IgD-negative memory B cell (primary cell): ENCODE results near the gene PSPC1. TPM values are rescaled to one million over a fixed set of nuclear protein-coding genes. Genes with fewer than 3 reads are reported as not detected.
"Not testable (repeated sequence)": the region's sequence is repeated elsewhere in the genome, so short reads cannot be mapped to it uniquely, and the experiment has no call there.

Source experiments
- H3K27ac Mint-ChIP-seq, 3 donors: one replicate each; pipeline ENCODE4 v1.8.0; 2020 to 2022; ENCODE audit warnings: mild to moderate bottlenecking in 3 of 3, mixed read lengths in 3 of 3, moderate library complexity in 1 of 3
- H3K27me3 Mint-ChIP-seq: one replicate; pipeline ENCODE4 v1.8.0; 2021; ENCODE audit warnings: mixed read lengths
- H3K36me3 Mint-ChIP-seq: one replicate; pipeline ENCODE4 v1.8.0; 2020; ENCODE audit warnings: mild to moderate bottlenecking, mixed read lengths
- H3K4me1 Mint-ChIP-seq, 3 donors: one replicate each; pipeline ENCODE4 v1.8.0; 2020 to 2022; ENCODE audit warnings: mixed read lengths in 3 of 3, mild to moderate bottlenecking in 1 of 3
- H3K4me3 Mint-ChIP-seq, 4 donors: one replicate each; pipeline ENCODE4 v1.8.0; 2020 to 2022; ENCODE audit warnings: mild to moderate bottlenecking in 4 of 4, mixed read lengths in 4 of 4, moderate library complexity in 3 of 4
- H3K9me3 Mint-ChIP-seq, 3 donors: one replicate each; pipeline ENCODE4 v1.8.0; 2020 to 2021; ENCODE audit warnings: mixed read lengths in 3 of 3, mild to moderate bottlenecking in 1 of 3
- polyA plus RNA-seq: library from polyadenylated mRNA; unstranded; fragments of 300-500 nt; fragmentation: Illumina TruSeq; gene quantifications from one replicate; pipeline ENCODE4 v1.2.3, GENCODE V29; 2021

Gene PSPC1
- polyA plus RNA-seq, 1 donor from 2014 or later = 50.3 TPM

DNA sequence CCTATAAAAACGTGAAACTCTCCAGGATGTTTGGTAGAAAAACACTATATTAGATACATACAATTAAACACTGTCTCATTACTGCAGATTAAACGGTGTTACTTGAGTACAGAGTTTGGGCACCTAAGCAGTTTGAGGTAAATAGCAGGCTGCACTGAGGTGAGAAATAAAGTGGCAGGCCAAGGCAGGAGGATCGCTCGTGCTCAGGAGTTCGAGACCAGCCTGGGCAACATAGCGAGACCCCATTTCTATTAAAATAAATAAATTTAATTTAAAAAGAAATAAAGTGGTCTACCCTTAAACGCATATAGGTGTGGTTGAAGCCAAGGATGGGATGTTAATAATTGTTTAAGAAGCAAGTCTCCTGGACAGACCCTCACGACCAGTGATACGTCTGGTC, 1.2 kb downstream of the PSPC1 start:
- Mint-ChIP-seq H3K4me3 (peak overlapping the region; percentile 98 to 99 (median 99)), H3K9me3 (peaks cover 0 to 3% (median 0%) of the 10 kb centered on the region in 3 donors), H3K36me3 (peaks cover 1% of the 10 kb centered on the region), H3K27ac (peak overlapping the region; percentile 39 to 100 (median 98)), H3K4me1 (peaks cover 6 to 10% (median 6%) of the 10 kb centered on the region in 3 donors), H3K27me3 (peaks cover 3% of the 10 kb centered on the region)

DNA sequence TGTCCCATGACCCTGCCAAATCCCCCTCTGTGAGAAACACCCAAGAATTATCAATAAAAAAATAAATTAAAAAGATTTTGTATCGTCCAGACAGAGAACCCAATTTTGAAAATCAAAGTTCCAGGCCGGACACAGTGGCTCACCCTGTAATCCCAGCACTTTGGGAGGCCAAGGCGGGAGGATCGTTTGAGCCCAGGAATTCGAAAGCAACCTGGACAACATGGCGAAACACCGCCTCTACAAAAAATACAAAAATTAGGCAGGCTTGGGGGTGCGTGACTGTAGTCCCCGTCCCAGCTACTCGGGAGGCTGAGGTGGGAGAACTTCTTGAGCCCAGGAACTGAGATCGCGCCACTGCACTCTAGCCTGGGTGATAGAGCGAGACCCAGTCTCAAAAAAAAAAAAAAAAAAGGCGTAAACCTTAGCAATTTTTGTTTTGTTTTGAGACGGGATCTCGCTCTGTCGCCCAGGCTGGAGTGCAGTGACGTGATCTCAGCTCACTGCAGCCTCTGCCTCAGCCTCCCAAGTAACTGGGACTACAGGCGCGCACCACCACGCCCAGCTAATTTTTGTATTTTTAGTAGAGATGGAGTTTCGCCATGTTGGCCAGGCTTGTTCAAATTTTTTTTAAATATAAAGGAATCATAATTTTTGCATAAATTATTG, 1.9 kb downstream of the PSPC1 start:
- Mint-ChIP-seq H3K27ac (peak overlapping the region; percentile 39 to 98 (median 63)), H3K4me3 (peak overlapping the region; percentile 90 to 99 (median 98)), H3K4me1 (peaks cover 9 to 14% (median 10%) of the 10 kb centered on the region in 3 donors)
- not testable (repeated sequence) for H3K27me3 Mint-ChIP-seq, H3K9me3 Mint-ChIP-seq, H3K36me3 Mint-ChIP-seq

DNA sequence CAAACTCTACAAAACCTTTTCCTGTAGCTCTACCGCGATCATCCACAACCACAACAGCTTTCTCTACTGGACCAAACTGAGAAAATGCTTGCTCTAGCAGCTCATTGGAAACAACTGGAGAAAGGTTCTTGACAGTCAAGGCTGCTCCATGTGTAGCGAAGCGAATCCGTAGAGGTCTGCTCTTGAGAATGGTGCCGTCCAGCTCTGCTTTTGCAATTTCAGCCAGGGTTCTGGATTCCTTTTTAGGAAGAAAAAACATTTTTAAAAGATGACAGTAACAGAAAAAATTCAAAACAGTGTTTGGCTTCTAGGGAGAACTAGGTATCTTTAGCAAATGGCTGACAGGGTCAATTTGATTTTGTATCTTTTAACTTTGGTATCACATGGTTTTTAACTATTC, 10.4 kb downstream of the PSPC1 start:
- no peaks in the 10 kb centered on the region for H3K27me3 Mint-ChIP-seq
- H3K36me3 Mint-ChIP-seq = peaks cover 17% of the 10 kb centered on the region
- no peak overlapping the region for H3K4me3 Mint-ChIP-seq
- H3K9me3 Mint-ChIP-seq = no peaks in the 10 kb centered on the region
- peaks cover 26 to 37% (median 29%) of the 10 kb centered on the region in 3 donors for H3K4me1 Mint-ChIP-seq
- no peak overlapping the region for H3K27ac Mint-ChIP-seq

DNA sequence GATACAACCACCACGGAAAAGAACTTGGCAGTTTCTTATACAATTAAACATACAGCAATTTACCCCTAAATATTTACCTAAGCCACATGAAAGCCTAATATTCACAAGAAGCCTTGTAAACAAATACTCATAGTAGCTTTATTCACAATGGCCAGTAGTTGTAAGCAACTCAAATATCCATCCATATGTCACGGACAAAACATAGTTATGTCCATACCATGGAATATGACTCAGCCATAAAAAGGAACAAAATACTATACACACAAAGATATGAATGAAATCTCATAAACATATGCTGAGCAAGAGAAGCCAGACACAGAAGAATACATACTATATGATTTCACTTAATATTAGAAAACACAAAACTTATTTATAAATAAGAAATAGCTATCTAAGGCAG, 12.9 kb downstream of the PSPC1 start:
- Mint-ChIP-seq H3K27me3 (no peaks in the 10 kb centered on the region), H3K9me3 (no peaks in the 10 kb centered on the region), H3K36me3 (peaks cover 14% of the 10 kb centered on the region), H3K4me3 (no peak overlapping the region), H3K4me1 (peaks cover 24 to 35% (median 25%) of the 10 kb centered on the region in 3 donors), H3K27ac (no peak overlapping the region)

DNA sequence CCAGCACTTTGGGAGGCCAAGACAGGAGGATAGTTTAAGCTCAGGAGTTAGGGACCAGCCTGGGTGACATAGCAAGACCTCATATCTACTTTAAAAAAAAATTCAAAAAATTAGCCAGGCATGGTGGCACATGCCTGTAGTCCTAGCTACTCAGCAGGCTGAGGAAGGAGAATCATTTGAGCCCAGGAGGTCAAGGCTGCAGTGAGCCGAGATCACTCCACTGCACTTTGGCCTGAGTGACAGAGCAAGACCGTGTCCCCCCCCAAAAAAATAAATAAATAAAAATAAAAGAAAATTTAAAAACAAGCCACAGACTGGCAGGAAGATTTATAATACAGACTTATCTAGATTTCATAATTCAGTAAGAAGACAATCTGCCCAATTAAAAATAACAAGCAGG, 14.8 kb downstream of the PSPC1 start:
- H3K4me1 Mint-ChIP-seq = peaks cover 18 to 32% (median 24%) of the 10 kb centered on the region in 3 donors
- no peaks in the 10 kb centered on the region for H3K9me3 Mint-ChIP-seq
- H3K36me3 Mint-ChIP-seq = peaks cover 12% of the 10 kb centered on the region
- peak overlapping the region in 1 of 4 donors; percentile 55 for H3K4me3 Mint-ChIP-seq
- no peaks in the 10 kb centered on the region for H3K27me3 Mint-ChIP-seq
- H3K27ac Mint-ChIP-seq = peak overlapping the region in 1 of 3 donors; percentile 74

DNA sequence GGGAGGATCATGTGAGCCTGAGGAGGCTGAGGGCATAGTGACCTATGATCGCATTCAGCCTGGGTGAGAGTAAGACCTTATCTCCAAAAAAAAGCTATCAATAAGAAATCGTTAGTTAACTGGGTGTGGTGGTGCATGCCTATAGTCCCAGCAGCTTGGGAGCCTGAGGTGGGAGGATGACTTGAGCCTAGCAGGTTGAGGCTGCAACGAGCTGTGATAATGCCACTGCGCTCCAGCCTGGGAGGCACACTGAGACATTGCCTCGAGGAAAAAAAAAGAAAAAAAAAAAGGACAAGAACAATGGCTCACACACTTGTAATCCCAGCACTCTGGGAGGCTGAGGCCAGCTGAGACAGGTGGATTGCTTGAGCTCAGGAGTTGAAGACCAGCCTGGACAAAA, 16.2 kb downstream of the PSPC1 start:
- H3K4me1 Mint-ChIP-seq = peaks cover 25 to 32% (median 30%) of the 10 kb centered on the region in 3 donors
- peak overlapping the region in 1 of 3 donors; percentile 28 for H3K27ac Mint-ChIP-seq
- peak overlapping the region in 1 of 4 donors; percentile 12 for H3K4me3 Mint-ChIP-seq
- H3K27me3 Mint-ChIP-seq = no peaks in the 10 kb centered on the region
- no peaks in the 10 kb centered on the region for H3K9me3 Mint-ChIP-seq
- peaks cover 8% of the 10 kb centered on the region for H3K36me3 Mint-ChIP-seq

DNA sequence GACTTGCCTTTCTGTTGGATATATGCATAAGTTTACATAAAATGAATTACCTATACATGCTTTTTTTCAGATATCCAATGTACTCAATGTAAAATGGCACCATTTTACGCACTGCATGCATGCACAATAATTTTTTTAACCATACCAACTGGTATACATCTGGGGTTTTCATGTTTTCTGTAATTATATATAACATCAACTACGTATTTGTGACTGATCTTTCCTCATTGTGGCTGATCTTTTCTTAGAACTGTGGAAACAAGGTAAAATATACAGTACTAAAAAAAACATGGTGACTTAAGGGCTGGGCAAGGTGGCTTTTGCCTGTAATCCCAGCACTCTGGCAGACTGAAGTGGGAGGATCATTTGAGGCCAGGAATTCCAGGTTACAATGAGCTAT, 18.5 kb downstream of the PSPC1 start:
- Mint-ChIP-seq H3K4me3 (peak overlapping the region in 1 of 4 donors; percentile 49), H3K36me3 (peaks cover 10% of the 10 kb centered on the region), H3K27ac (no peak overlapping the region), H3K27me3 (no peaks in the 10 kb centered on the region), H3K4me1 (peaks cover 30 to 32% (median 31%) of the 10 kb centered on the region in 3 donors), H3K9me3 (no peaks in the 10 kb centered on the region)

DNA sequence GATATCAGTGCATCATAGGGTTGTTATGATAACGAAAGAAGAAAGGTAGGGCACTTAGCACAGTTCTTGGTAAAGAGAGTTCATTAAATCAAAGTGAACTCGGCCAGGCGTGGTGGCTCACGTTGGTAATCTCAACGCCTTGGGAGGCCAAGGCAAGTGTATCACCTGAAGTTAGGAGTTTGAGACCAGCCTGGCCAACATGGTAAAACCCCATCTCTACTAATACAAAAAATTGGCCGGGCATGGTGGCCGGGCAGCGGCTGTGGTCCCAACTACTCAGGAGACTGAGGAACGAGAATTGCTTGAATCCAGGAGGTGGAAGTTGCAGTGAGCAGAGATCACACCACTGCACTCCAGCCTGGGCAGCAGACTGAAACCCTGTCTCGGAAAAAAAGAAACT, 19.1 kb downstream of the PSPC1 start:
- peaks cover 30 to 32% (median 31%) of the 10 kb centered on the region in 3 donors for H3K4me1 Mint-ChIP-seq
- peaks cover 12% of the 10 kb centered on the region for H3K36me3 Mint-ChIP-seq
- H3K27ac Mint-ChIP-seq = peak overlapping the region in 1 of 3 donors; percentile 64
- H3K27me3 Mint-ChIP-seq = no peaks in the 10 kb centered on the region
- no peaks in the 10 kb centered on the region for H3K9me3 Mint-ChIP-seq
- peak overlapping the region in 2 of 4 donors; percentile 4 to 83 for H3K4me3 Mint-ChIP-seq

DNA sequence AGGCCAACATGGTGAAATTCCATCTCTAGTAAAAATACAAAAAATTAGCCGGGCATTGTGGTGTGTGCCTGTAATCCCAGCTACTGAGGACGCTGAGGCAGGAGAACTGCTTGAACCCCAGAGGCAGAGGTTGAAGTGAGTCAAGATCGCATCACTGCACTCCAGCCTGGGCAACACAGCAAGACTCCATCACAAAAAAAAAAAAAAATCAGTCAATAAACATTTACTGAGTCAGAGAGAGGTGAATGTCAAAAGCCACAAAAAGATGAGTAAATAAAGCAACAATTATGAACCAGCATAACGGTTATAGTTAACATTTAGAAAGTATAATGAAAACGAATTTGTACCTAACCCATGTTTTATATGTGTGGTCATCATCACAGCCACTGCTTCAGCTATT, 23.1 kb downstream of the PSPC1 start:
- Mint-ChIP-seq H3K27ac (no peak overlapping the region), H3K36me3 (peaks cover 14% of the 10 kb centered on the region), H3K4me1 (peaks cover 20 to 22% (median 21%) of the 10 kb centered on the region in 3 donors), H3K27me3 (no peaks in the 10 kb centered on the region), H3K9me3 (no peaks in the 10 kb centered on the region), H3K4me3 (no peak overlapping the region)

DNA sequence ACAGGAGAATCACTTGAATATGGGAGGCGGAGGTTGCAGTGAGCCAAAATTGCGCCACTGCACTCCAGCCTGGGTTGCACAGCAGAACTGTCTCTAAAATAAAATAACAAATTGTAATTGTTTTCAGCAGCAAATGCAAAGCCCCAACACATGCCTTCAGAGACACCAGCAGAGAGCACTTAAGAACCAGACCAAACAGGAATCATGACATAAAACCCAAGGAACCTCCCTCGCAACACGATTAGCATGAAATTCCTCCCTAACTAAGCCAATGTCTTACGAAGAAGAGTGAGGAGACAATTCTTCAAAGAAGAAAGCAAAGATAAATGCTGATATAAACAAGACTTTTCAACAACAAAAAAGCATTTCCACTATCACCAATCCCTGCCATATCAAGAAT, 40.1 kb downstream of the PSPC1 start:
- no peak overlapping the region for H3K27ac Mint-ChIP-seq
- no peaks in the 10 kb centered on the region for H3K9me3 Mint-ChIP-seq
- H3K36me3 Mint-ChIP-seq = peaks cover 5% of the 10 kb centered on the region
- H3K4me1 Mint-ChIP-seq = peaks cover 6 to 9% (median 8%) of the 10 kb centered on the region in 3 donors
- no peaks in the 10 kb centered on the region for H3K27me3 Mint-ChIP-seq
- H3K4me3 Mint-ChIP-seq = no peak overlapping the region

DNA sequence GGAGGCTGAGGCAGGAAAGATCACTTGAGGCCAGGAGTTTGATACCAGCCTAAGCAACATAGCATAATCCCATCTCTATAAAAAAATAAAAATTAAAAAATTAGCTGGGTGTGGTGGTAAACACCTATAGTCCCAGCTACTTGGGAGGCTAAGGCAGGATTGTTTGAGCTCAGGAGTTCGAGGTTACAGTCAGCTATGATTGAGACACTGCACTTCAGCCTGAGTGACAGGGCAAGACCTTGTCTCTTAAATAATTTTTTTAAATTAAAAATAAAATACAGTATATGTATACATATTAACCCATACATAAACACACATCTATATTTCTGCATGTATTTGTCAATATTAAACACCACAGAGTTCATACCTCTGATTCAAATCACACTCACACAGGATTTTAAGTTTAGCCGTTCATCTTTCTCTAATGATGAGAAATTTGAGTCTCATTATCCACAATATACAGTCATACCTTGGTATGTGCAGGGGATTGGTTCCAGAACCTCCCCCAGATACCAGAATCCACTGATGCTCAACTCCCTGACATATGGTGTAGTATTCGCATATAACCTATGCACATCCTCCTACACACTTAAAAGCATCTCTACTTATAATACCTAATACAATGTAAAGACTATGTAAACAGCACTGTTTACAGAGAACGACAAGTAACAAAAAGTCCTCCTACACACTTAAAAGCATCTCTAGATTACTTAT, 44.7 kb downstream of the PSPC1 start:
- no peak overlapping the region for H3K4me3 Mint-ChIP-seq
- peaks cover 5% of the 10 kb centered on the region for H3K36me3 Mint-ChIP-seq
- H3K9me3 Mint-ChIP-seq = no peaks in the 10 kb centered on the region
- H3K4me1 Mint-ChIP-seq = peaks cover 1 to 6% (median 5%) of the 10 kb centered on the region in 3 donors
- H3K27me3 Mint-ChIP-seq = no peaks in the 10 kb centered on the region
- H3K27ac Mint-ChIP-seq = peak overlapping the region in 1 of 3 donors; percentile 23

DNA sequence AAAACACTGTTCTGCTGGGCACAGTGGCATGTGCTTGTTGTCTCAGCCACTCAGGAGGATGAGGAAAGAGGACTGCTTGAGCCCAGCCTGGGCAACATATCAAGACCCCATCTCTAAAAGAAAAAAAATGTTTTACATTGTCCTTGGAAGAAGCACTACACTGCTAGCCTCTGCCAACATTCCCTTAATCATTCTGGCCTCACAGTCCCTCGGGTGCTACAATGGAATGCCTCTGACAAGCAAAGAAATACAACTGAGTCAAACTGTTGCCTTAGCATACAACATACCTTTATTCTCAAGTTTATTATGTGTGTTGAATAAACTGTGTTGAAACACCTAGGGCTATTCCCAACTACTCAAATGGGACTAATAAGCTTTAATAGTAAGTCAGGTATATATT, 56.1 kb downstream of the PSPC1 start:
- peaks cover 2 to 8% (median 3%) of the 10 kb centered on the region in 3 donors for H3K4me1 Mint-ChIP-seq
- H3K27ac Mint-ChIP-seq = no peak overlapping the region
- H3K4me3 Mint-ChIP-seq = no peak overlapping the region
- H3K36me3 Mint-ChIP-seq = peaks cover 5% of the 10 kb centered on the region
- no peaks in the 10 kb centered on the region for H3K9me3 Mint-ChIP-seq
- H3K27me3 Mint-ChIP-seq = no peaks in the 10 kb centered on the region

DNA sequence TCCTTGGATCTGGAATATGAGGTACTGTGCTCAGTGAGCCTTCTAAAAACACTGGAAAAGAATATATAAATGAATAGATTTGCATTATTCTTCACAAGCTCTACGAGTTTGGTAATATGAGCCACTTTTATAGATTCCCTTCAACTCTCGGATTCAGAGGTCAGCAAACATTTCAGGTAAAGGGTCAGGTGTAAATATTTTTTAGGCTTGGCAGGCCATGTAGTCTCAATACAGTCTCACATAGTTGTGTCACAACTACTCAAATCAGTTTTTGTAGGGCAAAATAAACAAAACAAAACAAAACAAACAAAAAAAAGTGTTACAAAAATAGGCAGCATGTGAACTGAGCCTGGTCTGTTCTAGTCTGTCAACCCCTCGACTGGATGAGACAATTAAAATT, 57.4 kb downstream of the PSPC1 start:
- H3K9me3 Mint-ChIP-seq = no peaks in the 10 kb centered on the region
- H3K4me3 Mint-ChIP-seq = no peak overlapping the region
- H3K36me3 Mint-ChIP-seq = peaks cover 9% of the 10 kb centered on the region
- no peaks in the 10 kb centered on the region for H3K27me3 Mint-ChIP-seq
- H3K4me1 Mint-ChIP-seq = peaks cover 4 to 9% (median 7%) of the 10 kb centered on the region in 3 donors
- H3K27ac Mint-ChIP-seq = no peak overlapping the region

DNA sequence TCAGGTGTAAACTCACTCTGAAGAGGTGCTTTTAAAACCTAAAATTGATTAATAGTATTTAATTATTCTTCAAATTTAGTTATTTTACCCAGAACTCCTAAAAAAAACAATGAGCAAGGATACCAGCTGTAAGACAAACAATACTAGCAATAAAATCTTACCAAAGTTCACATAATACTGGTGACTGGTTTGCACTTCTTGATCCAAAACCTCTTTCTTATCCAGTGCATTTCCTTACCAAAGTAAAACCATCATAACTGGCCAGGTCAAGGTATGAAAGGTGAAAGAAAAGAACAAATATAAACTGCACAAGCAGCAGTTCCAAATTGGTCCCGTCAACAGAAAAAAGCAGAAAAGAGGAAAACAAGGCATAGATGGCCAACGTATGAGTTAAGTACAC, 62.7 kb downstream of the PSPC1 start:
- Mint-ChIP-seq H3K4me3 (no peak overlapping the region), H3K27ac (no peak overlapping the region), H3K4me1 (peaks cover 5 to 6% (median 6%) of the 10 kb centered on the region in 3 donors), H3K36me3 (peaks cover 6% of the 10 kb centered on the region), H3K9me3 (no peaks in the 10 kb centered on the region), H3K27me3 (no peaks in the 10 kb centered on the region)

DNA sequence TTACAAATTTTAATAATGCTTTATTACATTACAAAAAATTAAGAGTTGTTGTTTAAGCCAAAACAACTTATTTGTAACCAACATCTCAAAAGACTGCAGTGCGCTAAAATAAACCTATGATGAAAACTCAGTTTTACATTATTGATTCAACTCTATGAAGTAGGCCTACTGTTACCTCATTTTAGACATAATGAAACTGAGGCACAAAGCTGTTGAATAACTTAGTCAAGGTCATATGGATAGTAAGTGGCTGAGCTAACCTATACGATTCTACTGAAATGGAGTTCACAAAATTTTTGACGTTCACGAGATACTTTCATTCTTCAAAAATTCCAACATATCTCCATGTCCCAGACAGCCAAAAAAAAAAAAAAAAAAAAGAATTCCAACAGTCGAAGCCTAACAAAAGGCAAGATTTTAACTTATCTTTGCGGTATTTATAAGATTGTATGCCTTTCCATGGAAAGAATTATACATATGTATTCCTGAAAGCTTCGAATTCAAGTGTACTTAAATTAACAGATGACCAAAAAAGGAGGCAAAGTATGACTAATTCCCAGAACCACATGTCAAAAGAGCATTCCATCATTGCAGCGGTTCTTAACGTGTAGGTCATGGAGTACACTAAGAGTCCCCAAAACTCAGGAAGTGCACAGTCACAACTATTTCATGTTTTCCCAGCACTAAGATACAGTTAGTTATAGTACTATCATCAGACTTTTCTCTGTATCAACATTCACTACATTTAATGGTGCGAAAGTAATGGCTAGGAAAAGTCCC, 69.4 kb downstream of the PSPC1 start:
- Mint-ChIP-seq H3K27ac (no peak overlapping the region), H3K27me3 (no peaks in the 10 kb centered on the region), H3K4me3 (no peak overlapping the region), H3K9me3 (no peaks in the 10 kb centered on the region), H3K36me3 (no peaks in the 10 kb centered on the region), H3K4me1 (peaks cover 0 to 1% (median 0%) of the 10 kb centered on the region in 3 donors)
